SK-N-SH treated with all-trans-retinoic acid at 6 μM for 48 hours (cell line): ENCODE data around the gene ANKRD28.

Source experiments
- PPARA ChIP-seq: fragments of 250-450 bp; sonication (Bioruptor Pico); IDR thresholded peaks from 2 replicates; pipeline ENCODE4 v1.5.0; 2020; ENCODE audit warnings: mild to moderate bottlenecking, borderline replicate concordance
- ZC3H10 ChIP-seq: fragments of 250-450 bp; sonication (Bioruptor Pico); IDR thresholded peaks from 2 replicates; pipeline ENCODE4 v1.5.1; 2021; ENCODE audit warnings: mild to moderate bottlenecking, moderate library complexity

- TF ChIP-seq PPARA = no peak
- no peak for TF ChIP-seq ZC3H10
Observed at GRCh38 chr3:15815696-15816095, 17.9 kb upstream of the ANKRD28 start.
